GM12865 (cell line): ENCODE results near the gene ARHGEF28.

Experiments used
- DNase-seq: peaks from one replicate; pipeline ENCODE4 v3.0.0; 2010; ENCODE audit warnings: low read depth
- H3K4me3 ChIP-seq: 2 replicates; pipeline ENCODE4 v1.5.1; 2011; ENCODE audit warnings: mild to moderate bottlenecking, low read depth, low read length, control low read depth
- TF ChIP-seq, protein P1 (sequence below): IDR thresholded peaks from 2 replicates; pipeline ENCODE4 v1.5.1; 2011; ENCODE audit warnings: low read length, control low read depth, low read depth, inconsistent platforms; ENCODE audit not compliant: insufficient read depth; ENCODE audit errors: missing control alignments

ARHGEF28 gene

DNA sequence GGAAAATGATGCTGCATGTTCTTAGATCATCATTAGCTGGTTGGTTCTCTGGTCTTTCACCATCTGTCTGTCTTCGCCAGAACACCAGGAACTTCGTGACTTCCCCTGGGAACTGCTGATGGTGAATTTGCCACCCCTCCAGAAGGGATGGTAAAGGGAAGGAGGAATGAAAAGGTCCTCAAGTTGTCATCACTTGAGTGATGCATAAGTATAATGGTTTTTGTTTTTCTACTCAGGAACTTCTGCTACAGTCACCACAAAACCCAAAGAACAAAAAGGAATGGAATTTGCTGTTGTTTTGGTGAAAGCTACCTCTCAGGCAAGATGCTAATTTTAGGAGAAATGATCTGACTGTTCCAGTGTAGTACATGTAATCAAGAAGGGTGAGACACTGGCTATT is 328.4 kb downstream of the ARHGEF28 start:
- no peak overlapping the region for H3K4me3 ChIP-seq
- TF ChIP-seq, protein P1, sequence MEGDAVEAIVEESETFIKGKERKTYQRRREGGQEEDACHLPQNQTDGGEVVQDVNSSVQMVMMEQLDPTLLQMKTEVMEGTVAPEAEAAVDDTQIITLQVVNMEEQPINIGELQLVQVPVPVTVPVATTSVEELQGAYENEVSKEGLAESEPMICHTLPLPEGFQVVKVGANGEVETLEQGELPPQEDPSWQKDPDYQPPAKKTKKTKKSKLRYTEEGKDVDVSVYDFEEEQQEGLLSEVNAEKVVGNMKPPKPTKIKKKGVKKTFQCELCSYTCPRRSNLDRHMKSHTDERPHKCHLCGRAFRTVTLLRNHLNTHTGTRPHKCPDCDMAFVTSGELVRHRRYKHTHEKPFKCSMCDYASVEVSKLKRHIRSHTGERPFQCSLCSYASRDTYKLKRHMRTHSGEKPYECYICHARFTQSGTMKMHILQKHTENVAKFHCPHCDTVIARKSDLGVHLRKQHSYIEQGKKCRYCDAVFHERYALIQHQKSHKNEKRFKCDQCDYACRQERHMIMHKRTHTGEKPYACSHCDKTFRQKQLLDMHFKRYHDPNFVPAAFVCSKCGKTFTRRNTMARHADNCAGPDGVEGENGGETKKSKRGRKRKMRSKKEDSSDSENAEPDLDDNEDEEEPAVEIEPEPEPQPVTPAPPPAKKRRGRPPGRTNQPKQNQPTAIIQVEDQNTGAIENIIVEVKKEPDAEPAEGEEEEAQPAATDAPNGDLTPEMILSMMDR: no peak
- no peak for DNase-seq

DNA sequence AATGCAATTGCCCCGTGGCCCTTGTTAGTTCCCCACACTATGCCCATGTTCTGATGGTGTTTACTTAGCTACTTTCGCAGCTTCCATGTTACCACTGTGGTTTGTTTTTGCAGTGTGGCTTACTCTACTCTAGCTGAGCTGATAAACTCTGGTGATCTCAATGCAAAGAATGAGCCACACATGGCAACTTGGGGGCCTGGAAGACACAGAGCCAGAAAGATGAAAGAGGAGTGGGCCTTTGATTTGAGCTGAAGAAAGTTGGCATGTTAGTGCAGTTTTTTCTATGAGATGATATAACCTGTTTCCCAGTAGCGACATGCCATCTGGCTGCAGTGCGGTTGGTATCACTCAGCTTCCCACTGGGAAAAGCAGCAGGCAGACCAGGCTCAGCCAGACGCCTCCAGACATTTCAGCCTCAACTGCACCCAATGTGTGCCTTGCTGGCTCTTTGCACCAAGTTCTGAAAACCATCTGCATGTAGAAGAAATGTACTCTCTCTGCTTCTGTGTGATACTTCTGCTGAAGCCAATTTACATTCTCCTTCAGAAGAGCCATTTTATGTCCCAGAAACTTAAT is 329.4 kb downstream of the ARHGEF28 start:
- H3K4me3 ChIP-seq: no peak overlapping the region
- DNase-seq: no peak
- TF ChIP-seq, protein P1: no peak

DNA sequence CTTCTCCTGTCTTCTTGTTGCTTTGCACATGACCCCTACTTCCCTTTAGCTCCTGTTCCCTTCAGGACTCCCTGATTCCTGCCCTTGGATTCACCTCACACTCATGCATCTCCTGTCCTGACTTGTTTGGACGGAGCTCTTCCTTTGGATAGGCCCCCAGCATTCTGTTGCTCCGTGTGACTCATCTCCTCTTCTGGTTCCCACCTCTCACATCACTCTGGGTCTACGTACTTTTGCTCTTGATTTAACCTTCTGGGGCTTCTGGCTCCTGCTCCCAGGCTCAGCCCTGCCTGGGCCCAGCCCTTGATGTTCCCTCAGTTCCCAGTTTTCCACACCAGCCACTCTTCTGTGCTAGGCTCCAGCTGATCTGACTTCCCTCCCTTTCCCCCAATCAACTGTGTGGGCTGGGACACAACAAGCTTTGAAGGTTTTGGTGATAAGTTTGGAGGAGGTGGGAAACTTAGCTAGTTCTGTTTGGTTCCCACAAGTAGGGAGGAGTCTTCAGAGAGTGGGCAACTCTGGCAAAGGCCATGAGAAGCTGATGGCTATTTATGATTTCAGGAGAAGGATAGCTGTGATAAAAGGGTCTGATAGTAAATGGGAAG is 331.5 kb downstream of the ARHGEF28 start:
- no peak overlapping the region for H3K4me3 ChIP-seq
- TF ChIP-seq, protein P1: no peak
- no peak for DNase-seq

DNA sequence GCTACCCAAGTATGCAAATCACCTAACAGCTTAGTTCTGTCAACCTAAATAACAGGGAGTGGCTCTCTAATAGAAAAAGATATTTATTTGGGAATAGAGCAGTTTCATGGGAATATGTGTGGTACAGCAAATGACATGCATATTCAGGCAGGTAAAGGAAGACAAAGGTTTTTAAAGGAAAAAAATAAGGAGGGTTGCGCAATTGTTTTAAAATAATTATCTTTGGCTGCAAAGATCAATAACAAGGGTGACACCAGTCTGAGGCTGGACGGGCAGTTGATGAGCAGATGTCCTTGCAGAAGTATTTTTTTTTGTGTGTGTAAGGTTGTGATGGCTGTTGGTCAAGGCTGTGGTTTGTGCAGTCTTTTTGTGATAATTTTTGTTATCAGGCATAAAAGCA is 332.0 kb downstream of the ARHGEF28 start:
- DNase-seq: no peak
- no peak overlapping the region for H3K4me3 ChIP-seq
- TF ChIP-seq, protein P1: no peak

DNA sequence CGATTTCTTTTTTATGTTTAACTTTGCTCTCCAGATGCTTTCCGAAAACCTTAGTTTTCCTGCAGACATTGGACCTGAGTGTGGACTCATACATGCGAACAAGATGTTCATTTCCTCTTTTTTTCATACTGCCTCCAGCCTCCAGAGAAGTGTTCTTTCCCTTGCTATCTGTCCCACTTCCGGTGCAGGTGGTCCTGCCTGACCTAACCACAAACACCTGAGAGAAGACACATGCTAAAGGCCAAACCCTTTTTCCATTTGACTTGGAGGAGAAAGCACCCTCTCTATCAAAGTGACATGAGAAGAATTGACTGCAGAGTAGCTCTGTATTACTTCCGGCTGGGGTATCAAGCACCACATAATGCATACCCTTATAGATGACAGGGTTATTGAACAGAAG is 334.0 kb downstream of the ARHGEF28 start:
- TF ChIP-seq, protein P1: no peak
- no peak overlapping the region for H3K4me3 ChIP-seq
- peak; percentile 56 for DNase-seq

DNA sequence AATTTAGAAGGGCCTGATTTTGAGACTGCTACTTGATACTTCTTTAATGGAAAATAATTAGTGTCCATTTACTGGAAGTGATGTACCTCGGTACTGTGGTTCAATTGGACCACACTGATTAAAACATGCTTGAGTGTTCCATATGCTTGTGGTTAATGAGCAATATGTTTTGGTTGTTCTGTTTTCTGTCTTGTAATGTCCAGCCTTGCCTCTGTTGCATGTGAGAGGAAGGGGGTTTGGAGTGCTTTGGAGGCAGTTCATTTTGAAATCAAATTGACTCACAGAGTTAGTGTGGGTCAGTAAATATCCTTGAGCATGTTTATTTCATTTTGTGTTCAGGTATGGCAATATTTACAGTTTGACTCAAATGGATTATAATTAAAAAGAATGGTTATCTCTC is 334.4 kb downstream of the ARHGEF28 start:
- no peak for DNase-seq
- no peak overlapping the region for H3K4me3 ChIP-seq
- TF ChIP-seq, protein P1: no peak

DNA sequence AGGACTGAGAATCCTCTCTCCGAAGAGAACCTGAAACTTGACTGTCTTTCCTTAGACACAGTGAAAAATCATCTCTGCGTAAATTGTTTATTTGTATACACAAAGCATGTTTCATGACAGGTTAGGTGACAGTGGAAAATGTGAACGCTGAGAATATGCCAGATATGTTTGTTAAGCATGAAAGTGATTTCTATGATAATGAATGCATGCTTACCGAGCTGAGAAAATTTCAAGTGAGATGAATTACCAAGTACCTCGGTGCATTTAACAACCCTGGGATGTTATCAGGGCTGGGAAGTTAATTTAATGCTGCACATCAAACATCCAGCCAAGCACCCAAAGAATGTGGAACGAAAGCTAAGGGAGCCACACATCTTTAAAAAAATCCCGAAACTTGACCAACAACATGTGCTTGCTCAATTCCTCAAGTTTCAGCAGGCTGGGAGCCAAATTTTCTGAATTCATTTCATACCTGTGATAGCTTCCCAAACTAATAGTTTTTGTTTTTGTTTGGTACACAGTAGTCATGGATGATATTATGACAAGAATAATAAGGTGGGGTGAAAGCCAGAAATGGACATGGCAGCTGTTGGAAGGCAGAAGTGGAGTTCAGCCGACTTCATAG is 336.9 kb downstream of the ARHGEF28 start:
- no peak for DNase-seq
- TF ChIP-seq, protein P1: no peak
- H3K4me3 ChIP-seq: no peak overlapping the region
